H1 (cell line): ENCODE results near the gene CTDNEP1. TPM values are rescaled to one million over a fixed set of nuclear protein-coding genes. Genes with fewer than 3 reads are reported as not detected.

Source experiments
- E2F6 ChIP-seq: IDR thresholded peaks from 2 replicates; pipeline ENCODE4 v1.6.1; 2012; ENCODE audit warnings: inconsistent platforms
- HDAC2 ChIP-seq, 2 experiments: fragments of 300-600 bp in 1 of 2; sonication (generic) in 1 of 2; IDR thresholded peaks; 2 replicates each; pipeline ENCODE4 v1.6.1; 2011 to 2012; ENCODE audit warnings: low read depth in 2 of 2, low read length in 2 of 2, mild to moderate bottlenecking in 2 of 2, moderate library complexity in 2 of 2, borderline replicate concordance in 1 of 2, inconsistent platforms in 1 of 2
- HDAC6 ChIP-seq: IDR thresholded peaks from one replicate; pipeline ENCODE4 v1.7.1; 2012; ENCODE audit warnings: low read depth, mild to moderate bottlenecking, inconsistent platforms, low read length, moderate library complexity
- MAX ChIP-seq: IDR thresholded peaks from 2 replicates; pipeline ENCODE4 v1.6.1; 2012; ENCODE audit warnings: inconsistent platforms
- RFX5 ChIP-seq: IDR thresholded peaks from 2 replicates; pipeline ENCODE4 v1.6.1; 2011; ENCODE audit warnings: low read depth, low read length, improper control_type of control experiment, borderline replicate concordance
- RXRA ChIP-seq: IDR thresholded peaks from 2 replicates; pipeline ENCODE4 v1.6.1; 2011; ENCODE audit warnings: low read depth, mild to moderate bottlenecking, low read length, moderate library complexity; ENCODE audit not compliant: insufficient read depth
- SAP30 ChIP-seq: fragments of 300-600 bp; sonication (generic); IDR thresholded peaks from 2 replicates; pipeline ENCODE4 v1.7.1; 2012; ENCODE audit warnings: low read length, moderate library complexity, mild to moderate bottlenecking, inconsistent platforms; ENCODE audit not compliant: insufficient read depth, insufficient replicate concordance
- polyA plus RNA-seq, 7 experiments: library from polyadenylated mRNA; depleted of rRNA in 3 of 7; stranded (reverse) in 5 of 7; unstranded in 2 of 7; fragments of >200 nt in 5 of 7; fragments of 200-250 nt in 2 of 7; gene quantifications; 1 replicate in 5 of 7; 2 replicates in 1 of 7; 4 replicates in 1 of 7; pipeline versions ENCODE4 v1.2.1 to v1.2.3, GENCODE V29; 2011 to 2013; ENCODE audit warnings: missing spikeins in 2 of 7, mixed read lengths in 2 of 7
- total RNA-seq: library from RNA; stranded (reverse); fragmentation: NEBNext Ultra II Directional; extraction: Animal tissue kit (Norgen Biotek cat#: 25700); gene quantifications from 2 replicates; pipeline ENCODE4 v1.2.1, GENCODE V29; 2021

The CTDNEP1 gene
- total and polyA plus RNA-seq, 2 of the 8 experiments (the other 6 are each of a cell fraction or from before 2014, with no cell fraction given) = 114 to 123 TPM

- peak; percentile 89 for TF ChIP-seq MAX
- TF ChIP-seq E2F6 = peak; percentile 89
- no peak for TF ChIP-seq HDAC6
- no peak for TF ChIP-seq RXRA
- TF ChIP-seq RFX5 = no peak
- TF ChIP-seq HDAC2 (IDR thresholded peaks at IDR 0.05; ENCODE audit: borderline replicate concordance in 1 of 2, low read depth in 2 of 2, low read length in 2 of 2) = peak in 1 of 2 experiments; percentile 38; a peak in 1 of 4 replicates
- peak; percentile 79 for TF ChIP-seq SAP30
- TF ChIP-seq, all 59 proteins: peak for 13
Observed at GRCh38 chr17:7281074-7281952, 29.8 kb upstream of the CTDNEP1 start, which contains the start of gene SLC2A4 (continued).
